B cell (primary cell): Measurements from ENCODE around the gene NANOS1. TPM values are rescaled to one million over a fixed set of nuclear protein-coding genes. Genes with fewer than 3 reads are reported as not detected.

Source experiments
- ATAC-seq: fragments of 200-7000 bp; cut with Tn5 transposase; one replicate; pipeline ENCODE4 v1.10.0; 2021; ENCODE audit warnings: low read depth, mild to moderate bottlenecking, moderate number of reproducible peaks, moderate library complexity
- CTCF ChIA-PET: fragments of 350-600 bp; sonication (Branson Sonifier 250); formaldehyde crosslinking; loops from one replicate; lab custom pipeline; 2021; ENCODE audit warnings: antibody characterized with exemption, inconsistent platforms; lab: Charles Lee
- POLR2A ChIA-PET: fragments of 350-600 bp; sonication (Branson Sonifier 250); formaldehyde crosslinking; loops from one replicate; lab custom pipeline; 2021; ENCODE audit warnings: antibody characterized with exemption; lab: Charles Lee
- DNase-seq: peaks from one replicate; pipeline ENCODE4 v3.0.0; 2013
- H2AFZ ChIP-seq: 2 replicates; pipeline ENCODE4 v1.6.1; 2012; ENCODE audit warnings: mild to moderate bottlenecking, low read depth, low read length; ENCODE audit not compliant: insufficient read depth, poor library complexity, severe bottlenecking
- H3K27ac ChIP-seq, 2 donors: 1 replicate in 1 of 2; 2 replicates in 1 of 2; pipeline ENCODE4 v1.5.1; 2012 to 2013; ENCODE audit warnings: low read length in 2 of 2, mild to moderate bottlenecking in 2 of 2, moderate library complexity in 1 of 2
- H3K27me3 ChIP-seq, 4 experiments: fragments of 200-600 bp in 1 of 4; sonication (generic) in 1 of 4; replicated peaks in 1 of 4; 1 replicate in 2 of 4; 2 replicates in 2 of 4; pipeline versions ENCODE4 v1.6.1 to v1.7.0; 2013 to 2016; ENCODE audit warnings: low read length in 3 of 4, mild to moderate bottlenecking in 2 of 4, mixed read lengths in 1 of 4, moderate library complexity in 1 of 4; ENCODE audit not compliant: insufficient read depth in 4 of 4, control insufficient read depth in 3 of 4; ENCODE audit errors: control extremely low read depth in 1 of 4
- H3K36me3 ChIP-seq, 2 experiments: replicated peaks in 1 of 2; 1 replicate in 1 of 2; 2 replicates in 1 of 2; pipeline versions ENCODE4 v1.6.1 to v1.7.1; 2013; ENCODE audit warnings: low read length in 1 of 2; ENCODE audit not compliant: insufficient read depth in 2 of 2, control insufficient read depth in 1 of 2; ENCODE audit errors: control extremely low read depth in 1 of 2, extremely low read depth in 1 of 2
- H3K4me1 ChIP-seq, 2 donors: fragments of 200-600 bp in 1 of 2; sonication (generic) in 1 of 2; 1 replicate in 1 of 2; 2 replicates in 1 of 2; pipeline versions ENCODE4 v1.5.1 to v1.6.1; 2013 to 2017; ENCODE audit warnings: low read length in 2 of 2; ENCODE audit not compliant: control insufficient read depth in 2 of 2, insufficient read depth in 2 of 2
- H3K4me2 ChIP-seq: replicated peaks from 2 replicates; pipeline ENCODE3; 2012; ENCODE audit warnings: mild to moderate bottlenecking, low read depth, low read length; ENCODE audit not compliant: poor library complexity, severe bottlenecking
- H3K4me3 ChIP-seq, 5 experiments: fragments of 200-600 bp in 1 of 5; sonication (generic) in 1 of 5; 1 replicate in 3 of 5; 2 replicates in 2 of 5; pipeline versions ENCODE4 v1.5.1 to v1.7.0; 2011 to 2016; ENCODE audit warnings: low read length in 4 of 5, mild to moderate bottlenecking in 4 of 5, low read depth in 2 of 5, control low read depth in 1 of 5, moderate library complexity in 1 of 5; ENCODE audit not compliant: insufficient read depth in 1 of 5; ENCODE audit errors: control extremely low read depth in 1 of 5, extremely low read depth in 1 of 5
- H3K79me2 ChIP-seq: fragments of 200-600 bp; sonication (generic); one replicate; pipeline ENCODE4 v1.6.0; 2016; ENCODE audit warnings: low read length; ENCODE audit not compliant: control insufficient read depth, insufficient read depth
- H3K9ac ChIP-seq: fragments of 200-600 bp; sonication (generic); 2 replicates; pipeline ENCODE4 v1.6.1; 2017; ENCODE audit warnings: mild to moderate bottlenecking, low read length, moderate library complexity
- H3K9me3 ChIP-seq, 3 donors: one replicate each; pipeline versions ENCODE4 v1.6.1 to v1.7.1; 2013; ENCODE audit warnings: low read length in 2 of 3; ENCODE audit not compliant: control insufficient read depth in 2 of 3, insufficient read depth in 1 of 3; ENCODE audit errors: control extremely low read depth in 1 of 3
- H4K20me1 ChIP-seq: 2 replicates; pipeline ENCODE4 v1.6.0; 2012; ENCODE audit warnings: mild to moderate bottlenecking, low read length; ENCODE audit not compliant: insufficient read depth, control insufficient read depth, poor library complexity, severe bottlenecking
- H3K27ac Mint-ChIP-seq: one replicate; pipeline ENCODE4 v1.8.0; 2021; ENCODE audit warnings: mixed read lengths
- H3K27me3 Mint-ChIP-seq: one replicate; pipeline ENCODE4 v1.8.0; 2021; ENCODE audit warnings: mixed read lengths
- H3K4me1 Mint-ChIP-seq: one replicate; pipeline ENCODE4 v1.8.0; 2021; ENCODE audit warnings: mixed read lengths
- H3K4me3 Mint-ChIP-seq: one replicate; pipeline ENCODE4 v1.8.0; 2021; ENCODE audit warnings: mixed read lengths
- H3K9me3 Mint-ChIP-seq: one replicate; pipeline ENCODE4 v1.8.0; 2022; ENCODE audit warnings: mixed read lengths; ENCODE audit not compliant: insufficient read depth
- CTCF ChIP-seq: fragments of 200-600 bp; IDR thresholded peaks from one replicate; pipeline ENCODE4 v1.8.0; 2022; ENCODE audit warnings: antibody characterized with exemption, mild to moderate bottlenecking
- EZH2 ChIP-seq: IDR thresholded peaks from 2 replicates; pipeline ENCODE4 v1.6.1; 2012; ENCODE audit warnings: borderline replicate concordance, low read depth, mild to moderate bottlenecking, moderate library complexity, low read length; ENCODE audit not compliant: insufficient read depth, poor library complexity, severe bottlenecking
- WGBS: methylation state at CpG from one replicate; pipeline ENCODE4 v1.1.5; 2013; ENCODE audit warnings: missing lambda C conversion rate; ENCODE audit not compliant: insufficient coverage; 5-methylcytosine and 5-hydroxymethylcytosine counted together
- intact Hi-C: fragments of 100-400 bp; cut with micrococcal nuclease; formaldehyde crosslinking; loops from one replicate; pipeline ENCODE4 v1.10.0; 2022
- polyA plus RNA-seq: library from polyadenylated mRNA; depleted of rRNA; stranded (reverse); fragments of >200 nt; gene quantifications from 2 replicates; pipeline ENCODE4 v1.2.3, GENCODE V29; 2012
- total RNA-seq, 2 donors: library from RNA; stranded (reverse); fragments of 120-200 nt in 1 of 2; gene quantifications; 1 replicate in 1 of 2; 2 replicates in 1 of 2; pipeline versions ENCODE4 v1.2.3 to v1.2.4, GENCODE V29; 2013 to 2022

Gene NANOS1
- total and polyA plus RNA-seq, 2 donors (not counting 1 experiment from before 2014, with no cell fraction given), result 0.16 to 0.69 TPM

DNA sequence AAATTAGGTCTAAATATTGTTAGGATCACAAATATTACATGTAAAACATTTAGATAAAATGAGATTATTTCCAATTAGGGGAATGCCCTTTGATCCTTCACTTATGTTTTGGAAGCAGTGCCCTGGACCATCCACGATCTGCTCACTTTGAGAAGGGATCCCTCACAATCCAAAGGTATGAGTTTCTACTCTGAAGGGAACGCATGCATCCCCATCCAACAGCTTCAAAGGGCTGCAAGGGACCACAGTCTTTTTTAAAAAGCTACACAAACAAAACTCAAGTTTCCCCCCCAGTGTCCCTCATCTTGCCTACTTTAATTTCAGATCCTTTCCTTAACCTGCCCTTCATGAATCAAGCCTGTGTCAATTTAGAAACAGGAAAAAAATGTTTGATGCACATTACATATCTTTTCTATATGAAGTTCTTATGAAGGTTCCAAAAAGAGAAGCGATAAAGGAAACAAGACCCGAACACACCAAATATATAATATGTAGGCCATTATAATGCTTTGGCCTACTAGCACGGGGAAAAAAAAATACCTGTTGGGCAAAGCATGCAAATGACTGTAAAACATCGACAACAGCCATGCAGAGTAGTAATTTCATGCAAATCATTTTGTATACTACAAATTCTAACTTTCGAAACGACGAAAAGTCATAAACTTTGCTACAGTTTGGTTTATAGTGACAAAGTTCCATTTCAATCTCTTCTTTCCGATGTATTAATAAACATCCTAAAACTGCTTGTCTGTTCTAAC is 49.1 kb downstream of the NANOS1 start:
- 81% methylated on average over 2 of the region's 10 CpGs for WGBS
- peak overlapping the region; percentile 96 for H3K9ac ChIP-seq
- intact Hi-C loops, result no loop called here
- H3K79me2 ChIP-seq, result peaks cover 71% of the 10 kb centered on the region
- peak overlapping the region; percentile 82 for H3K4me2 ChIP-seq
- peak overlapping the region in 1 of 2 donors; percentile 97 for H3K27ac ChIP-seq
- ChIA-PET POLR2A (interaction anchor here (1.1 kb wide), 1 partner anchor 30 kb away, joined by 4 read pairs; no protein-coding TSS in a partner anchor), CTCF (no interaction called here)
- DNase-seq, result no peak
- no peaks in the 10 kb centered on the region for H3K27me3 Mint-ChIP-seq
- peaks cover 2 to 3% of the 10 kb centered on the region in 2 experiments for H3K36me3 ChIP-seq
- TF ChIP-seq EZH2, result no peak
- no peak for TF ChIP-seq CTCF
- peak overlapping the region; percentile 96 for H3K4me3 Mint-ChIP-seq
- no peaks in the 10 kb centered on the region for H3K27me3 ChIP-seq
- peaks cover 63% of the 10 kb centered on the region for H4K20me1 ChIP-seq
- no peaks in the 10 kb centered on the region for H3K9me3 Mint-ChIP-seq
- peak overlapping the region in 4 of 5 experiments; percentile 11 to 75 (median 40) for H3K4me3 ChIP-seq
- peaks cover 30 to 39% of the 10 kb centered on the region in 2 donors for H3K4me1 ChIP-seq
- peak overlapping the region; percentile 96 for H3K27ac Mint-ChIP-seq
- ATAC-seq, result no peak
- H3K4me1 Mint-ChIP-seq, result peaks cover 43% of the 10 kb centered on the region
- H2AFZ ChIP-seq, result no peak overlapping the region
- peaks cover 0 to 4% (median 0%) of the 10 kb centered on the region in 3 donors for H3K9me3 ChIP-seq
